ENCODE data around the gene SLC25A40. TPM values are rescaled to one million over a fixed set of nuclear protein-coding genes. Genes with fewer than 3 reads are reported as not detected.

Gene SLC25A40
- total RNA-seq, 1 donor from 2014 or later: 8.0 TPM

- no peak for TF ChIP-seq CTCF (conservative IDR thresholded peaks at IDR 0.05; ENCODE audit: low read depth, low read length)
- no peak overlapping the region for H3K4me3 ChIP-seq (ENCODE audit: low read depth, low read length)
- no peak for DNase-seq (ENCODE audit: low read depth)
Observed at GRCh38 chr7:87866089-87866488, 10.1 kb downstream of the SLC25A40 start.

- no peak for DNase-seq (ENCODE audit: low read depth)
- TF ChIP-seq CTCF (conservative IDR thresholded peaks at IDR 0.05; ENCODE audit: low read depth, low read length): no peak
- H3K4me3 ChIP-seq (ENCODE audit: low read depth, low read length): no peak overlapping the region
Observed at GRCh38 chr7:87858417-87859100, 17.6 kb downstream of the SLC25A40 start.

- no peak for DNase-seq (ENCODE audit: low read depth)
- TF ChIP-seq CTCF (conservative IDR thresholded peaks at IDR 0.05; ENCODE audit: low read depth, low read length): no peak
- no peak overlapping the region for H3K4me3 ChIP-seq (ENCODE audit: low read depth, low read length)
Observed at GRCh38 chr7:87853237-87853864, 22.8 kb downstream of the SLC25A40 start.

GRCh38 chr7:87852306-87852705 is 23.9 kb downstream of the SLC25A40 start:
- no peak overlapping the region for H3K4me3 ChIP-seq (ENCODE audit: low read depth, low read length)
- DNase-seq (ENCODE audit: low read depth): no peak
- TF ChIP-seq CTCF (conservative IDR thresholded peaks at IDR 0.05; ENCODE audit: low read depth, low read length): no peak

- H3K4me3 ChIP-seq (ENCODE audit: low read depth, low read length): no peak overlapping the region
- no peak for DNase-seq (ENCODE audit: low read depth)
- no peak for TF ChIP-seq CTCF (conservative IDR thresholded peaks at IDR 0.05; ENCODE audit: low read depth, low read length)
Observed at GRCh38 chr7:87850836-87851593, 25.1 kb downstream of the SLC25A40 start.

GRCh38 chr7:87837597-87837996 is 38.6 kb downstream of the SLC25A40 start:
- H3K4me3 ChIP-seq (ENCODE audit: low read depth, low read length): no peak overlapping the region
- no peak for DNase-seq (ENCODE audit: low read depth)
- TF ChIP-seq CTCF (conservative IDR thresholded peaks at IDR 0.05; ENCODE audit: low read depth, low read length): no peak
